ENCODE measurements around the gene CLNK. TPM values are rescaled to one million over a fixed set of nuclear protein-coding genes. Genes with fewer than 3 reads are reported as not detected.

The CLNK gene
- total RNA-seq, 1 experiment from 2014 or later, result not detected

DNA sequence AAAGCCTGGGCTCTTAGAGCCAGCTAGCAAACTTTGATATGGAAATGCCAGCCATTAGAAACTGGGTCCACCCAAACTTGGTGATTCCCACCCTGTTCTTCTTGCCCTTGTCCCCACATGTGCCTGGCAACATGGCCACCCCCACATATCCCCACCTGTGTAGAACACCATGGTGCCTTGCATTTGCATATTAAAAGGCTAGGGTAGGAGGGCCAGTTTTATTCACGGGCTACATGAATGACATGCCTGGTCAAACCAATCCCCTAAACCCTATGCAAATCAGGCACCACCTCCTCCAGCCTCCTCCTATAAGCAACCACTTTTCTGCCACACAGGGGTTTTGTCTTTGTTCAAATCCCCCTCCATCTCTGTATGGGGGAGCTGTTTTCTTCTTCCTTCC lies 104.9 kb downstream of the CLNK start:
- H2AK5ac ChIP-seq (ENCODE audit: insufficient read length, low read length), result no peak overlapping the region
- H3K4me3 Mint-ChIP-seq, result no peak overlapping the region
- H3K14ac ChIP-seq (ENCODE audit: insufficient read depth, low read length), result no peak overlapping the region
- H3K23me2 ChIP-seq (ENCODE audit: insufficient read length, low read depth, low read length, poor library complexity, severe bottlenecking), result no peaks in the 10 kb centered on the region
- peak; percentile 70 for DNase-seq
- H4K8ac ChIP-seq (replicated peaks; ENCODE audit: insufficient read length, low read depth, low read length), result no peak overlapping the region
- H3K36me3 Mint-ChIP-seq (ENCODE audit: insufficient read depth in 1 of 3, low read depth in 3 of 3), result no peaks in the 10 kb centered on the region; a peak in 1 of 7 replicates
- H3K4me1 ChIP-seq (ENCODE audit: insufficient read depth, low read length), result no peaks in the 10 kb centered on the region; the same call in 1 of the 2 replicates
- no peak overlapping the region for H3K27ac ChIP-seq (ENCODE audit: insufficient read length, low read depth, low read length)
- H3K27ac Mint-ChIP-seq, result peak overlapping the region in 1 of 3 experiments; percentile 56; a peak in 1 of 7 replicates
- H3K4me2 ChIP-seq (ENCODE audit: insufficient read depth, insufficient read length, low read length), result no peak overlapping the region
- H3K27me3 Mint-ChIP-seq (ENCODE audit: low read depth), result peaks cover 15% of the 10 kb centered on the region
- no peak overlapping the region for H3K9ac ChIP-seq (ENCODE audit: extremely low read depth, insufficient read length, low read length)
- no peaks in the 10 kb centered on the region for H3K9me3 ChIP-seq (ENCODE audit: control insufficient read depth, low read depth, low read length)
- H3K4me1 Mint-ChIP-seq, result peaks cover 13 to 18% of the 10 kb centered on the region in 2 experiments
- no peaks in the 10 kb centered on the region for H3K79me2 ChIP-seq (ENCODE audit: insufficient read depth, low read length)
- H3K23ac ChIP-seq (ENCODE audit: insufficient read length, low read depth, low read length), result no peak overlapping the region
- peaks cover 0 to 6% of the 10 kb centered on the region in 2 experiments; a peak in 3 of 5 replicates for H3K9me3 Mint-ChIP-seq
- H3K27me3 ChIP-seq (ENCODE audit: insufficient read depth, low read length), result no peaks in the 10 kb centered on the region
- TF ChIP-seq, protein P1, sequence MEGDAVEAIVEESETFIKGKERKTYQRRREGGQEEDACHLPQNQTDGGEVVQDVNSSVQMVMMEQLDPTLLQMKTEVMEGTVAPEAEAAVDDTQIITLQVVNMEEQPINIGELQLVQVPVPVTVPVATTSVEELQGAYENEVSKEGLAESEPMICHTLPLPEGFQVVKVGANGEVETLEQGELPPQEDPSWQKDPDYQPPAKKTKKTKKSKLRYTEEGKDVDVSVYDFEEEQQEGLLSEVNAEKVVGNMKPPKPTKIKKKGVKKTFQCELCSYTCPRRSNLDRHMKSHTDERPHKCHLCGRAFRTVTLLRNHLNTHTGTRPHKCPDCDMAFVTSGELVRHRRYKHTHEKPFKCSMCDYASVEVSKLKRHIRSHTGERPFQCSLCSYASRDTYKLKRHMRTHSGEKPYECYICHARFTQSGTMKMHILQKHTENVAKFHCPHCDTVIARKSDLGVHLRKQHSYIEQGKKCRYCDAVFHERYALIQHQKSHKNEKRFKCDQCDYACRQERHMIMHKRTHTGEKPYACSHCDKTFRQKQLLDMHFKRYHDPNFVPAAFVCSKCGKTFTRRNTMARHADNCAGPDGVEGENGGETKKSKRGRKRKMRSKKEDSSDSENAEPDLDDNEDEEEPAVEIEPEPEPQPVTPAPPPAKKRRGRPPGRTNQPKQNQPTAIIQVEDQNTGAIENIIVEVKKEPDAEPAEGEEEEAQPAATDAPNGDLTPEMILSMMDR (conservative IDR thresholded peaks at IDR 0.05), result no peak
- no CpG with 5 or more reads among the region's 1 CpG for WGBS (ENCODE audit: extremely low coverage, insufficient read length, low lambda C conversion rate)
- H3K4ac ChIP-seq (ENCODE audit: low read depth, low read length), result no peak overlapping the region
- no peak overlapping the region for H2BK15ac ChIP-seq (ENCODE audit: low read depth, low read length)
- H2BK20ac ChIP-seq (ENCODE audit: low read depth, low read length, poor library complexity, severe bottlenecking), result no peak overlapping the region
- H2BK5ac ChIP-seq (ENCODE audit: insufficient read length, low read length), result no peak overlapping the region
- no peaks in the 10 kb centered on the region for H3K79me1 ChIP-seq (ENCODE audit: insufficient read depth, low read depth, low read length, poor library complexity, severe bottlenecking)
- H4K5ac ChIP-seq (ENCODE audit: insufficient read length, low read depth, low read length), result no peak overlapping the region
- no peak overlapping the region for H2AFZ ChIP-seq (ENCODE audit: low read length)
- H2BK120ac ChIP-seq (ENCODE audit: low read depth, low read length, poor library complexity, severe bottlenecking), result no peak overlapping the region
- H2BK12ac ChIP-seq (ENCODE audit: insufficient read length, low read depth, low read length), result no peak overlapping the region
- no peak overlapping the region for H3K18ac ChIP-seq (ENCODE audit: insufficient read length, low read depth, low read length)
- no peak overlapping the region for H3K56ac ChIP-seq (ENCODE audit: insufficient read length, low read depth, low read length)
- no peak overlapping the region for H3T11ph ChIP-seq (ENCODE audit: low read length)
- H4K20me1 ChIP-seq (ENCODE audit: control insufficient read depth, insufficient read depth, insufficient read length), result no peaks in the 10 kb centered on the region
- H4K91ac ChIP-seq (ENCODE audit: insufficient read length, low read depth, low read length), result no peak overlapping the region

Measured in H9 (cell line).